ENCODE data around the gene C10orf53. TPM values are rescaled to one million over a fixed set of nuclear protein-coding genes. Genes with fewer than 3 reads are reported as not detected.
A peak's percentile ranks its signal among the peaks of the same experiment; 100 is the strongest.

The C10orf53 gene
- total RNA-seq, 1 experiment from 2014 or later, result not detected

GRCh38 chr10:49700997-49701396, 21.5 kb downstream of the C10orf53 start:
- Histone ChIP-seq H3K56ac (ENCODE audit: insufficient read length, low read depth, low read length) (no peak overlapping the region), H3K23ac (ENCODE audit: insufficient read length, low read depth, low read length) (no peak overlapping the region), H4K20me1 (ENCODE audit: control insufficient read depth, insufficient read depth, insufficient read length) (no peaks in the 10 kb centered on the region), H2AK5ac (ENCODE audit: insufficient read length, low read length) (no peak overlapping the region), H3K27ac (ENCODE audit: insufficient read length, low read depth, low read length) (no peak overlapping the region), H2AFZ (ENCODE audit: low read length) (no peak overlapping the region), H3K9me3 (ENCODE audit: control insufficient read depth, low read depth, low read length) (no peaks in the 10 kb centered on the region), H2BK5ac (ENCODE audit: insufficient read length, low read length) (no peak overlapping the region), H3K27me3 (ENCODE audit: insufficient read depth, low read length) (no peaks in the 10 kb centered on the region; the same call in 1 of the 2 replicates), H3K4ac (ENCODE audit: low read depth, low read length) (no peak overlapping the region), H2BK15ac (ENCODE audit: low read depth, low read length) (no peak overlapping the region), H3K4me1 (ENCODE audit: insufficient read depth, low read length) (no peaks in the 10 kb centered on the region; the same call in 1 of the 2 replicates), H3K18ac (ENCODE audit: insufficient read length, low read depth, low read length) (no peak overlapping the region), H2BK20ac (ENCODE audit: low read depth, low read length, poor library complexity, severe bottlenecking) (no peak overlapping the region), H3K14ac (ENCODE audit: insufficient read depth, low read length) (no peak overlapping the region), H3T11ph (ENCODE audit: low read length) (no peak overlapping the region), H4K8ac (replicated peaks; ENCODE audit: insufficient read length, low read depth, low read length) (no peak overlapping the region), H3K23me2 (ENCODE audit: insufficient read length, low read depth, low read length, poor library complexity, severe bottlenecking) (no peaks in the 10 kb centered on the region), H3K9ac (ENCODE audit: extremely low read depth, insufficient read length, low read length) (no peak overlapping the region), H3K79me1 (ENCODE audit: insufficient read depth, low read depth, low read length, poor library complexity, severe bottlenecking) (no peaks in the 10 kb centered on the region), H2BK12ac (ENCODE audit: insufficient read length, low read depth, low read length) (no peak overlapping the region), H3K4me2 (ENCODE audit: insufficient read depth, insufficient read length, low read length) (no peak overlapping the region), H4K5ac (ENCODE audit: insufficient read length, low read depth, low read length) (no peak overlapping the region), H2BK120ac (ENCODE audit: low read depth, low read length, poor library complexity, severe bottlenecking) (no peak overlapping the region), H4K91ac (ENCODE audit: insufficient read length, low read depth, low read length) (no peak overlapping the region), H3K79me2 (ENCODE audit: insufficient read depth, low read length) (no peaks in the 10 kb centered on the region)
- TF ChIP-seq CTCF (conservative IDR thresholded peaks at IDR 0.05), result peak; percentile 50; the same call in 2 of the 3 replicates
- no CpG with 5 or more reads among the region's 3 CpGs for WGBS (ENCODE audit: extremely low coverage, insufficient read length, low lambda C conversion rate)
- peaks cover 0 to 4% (median 0%) of the 10 kb centered on the region in 3 experiments; a peak in 1 of 7 replicates for H3K36me3 Mint-ChIP-seq (ENCODE audit: insufficient read depth in 1 of 3, low read depth in 3 of 3)
- H3K4me1 Mint-ChIP-seq, result peaks cover 10 to 16% of the 10 kb centered on the region in 2 experiments
- H3K9me3 Mint-ChIP-seq, result peaks cover 7 to 13% of the 10 kb centered on the region in 2 experiments; a peak in 4 of 5 replicates
- H3K4me3 Mint-ChIP-seq, result no peak overlapping the region
- H3K27ac Mint-ChIP-seq, result peak overlapping the region in 1 of 3 experiments; percentile 76; a peak in 1 of 7 replicates
- peaks cover 62% of the 10 kb centered on the region for H3K27me3 Mint-ChIP-seq (ENCODE audit: low read depth)
- peak; percentile 75 for DNase-seq
